ENCODE data around the gene FANCB. TPM values are rescaled to one million over a fixed set of nuclear protein-coding genes. Genes with fewer than 3 reads are reported as not detected.
A peak's percentile ranks its signal among the peaks of the same experiment; 100 is the strongest.

The FANCB gene
- total RNA-seq, 1 experiment from 2014 or later, result 12.5 TPM

DNA sequence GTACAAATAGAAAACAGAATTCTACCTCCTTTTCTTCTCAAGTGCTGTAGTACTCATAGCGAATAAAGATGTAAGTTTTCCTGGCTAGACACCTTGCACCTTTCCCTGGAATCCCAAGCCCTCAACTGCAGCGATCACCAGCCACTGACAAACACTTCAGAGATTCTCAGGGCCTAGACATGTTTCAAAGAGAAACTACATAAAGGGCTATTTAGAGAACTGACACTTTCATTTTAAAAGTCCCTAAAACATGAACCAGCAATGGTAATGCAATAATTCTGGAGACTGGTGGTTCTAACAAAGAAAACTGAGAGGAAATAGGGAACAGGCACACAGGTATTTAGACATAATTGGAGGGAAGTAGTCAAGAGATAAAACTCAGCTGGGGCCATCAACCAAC lies 35.7 kb downstream of the FANCB start:
- DNase-seq (ENCODE audit: low read depth), result no peak

DNA sequence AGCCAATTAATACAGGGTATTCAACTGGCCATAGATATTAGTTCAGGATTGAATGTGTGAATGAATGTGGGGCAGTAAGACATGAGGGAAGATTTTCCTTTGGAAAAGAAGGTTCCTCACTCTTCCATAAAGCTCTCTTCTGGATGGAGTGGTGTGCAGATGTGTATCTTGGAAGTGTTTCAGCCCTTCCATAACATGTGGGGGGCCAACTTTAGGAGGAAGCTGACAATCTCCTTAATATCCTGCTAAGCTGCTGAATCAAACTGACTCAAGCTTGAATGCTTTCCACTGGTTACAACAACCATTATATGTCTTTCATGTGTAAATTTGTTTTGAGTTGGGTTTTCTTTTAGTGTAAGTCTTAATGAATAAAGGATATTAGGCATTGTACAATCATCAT lies 40.3 kb downstream of the FANCB start:
- no peak for DNase-seq (ENCODE audit: low read depth)

DNA sequence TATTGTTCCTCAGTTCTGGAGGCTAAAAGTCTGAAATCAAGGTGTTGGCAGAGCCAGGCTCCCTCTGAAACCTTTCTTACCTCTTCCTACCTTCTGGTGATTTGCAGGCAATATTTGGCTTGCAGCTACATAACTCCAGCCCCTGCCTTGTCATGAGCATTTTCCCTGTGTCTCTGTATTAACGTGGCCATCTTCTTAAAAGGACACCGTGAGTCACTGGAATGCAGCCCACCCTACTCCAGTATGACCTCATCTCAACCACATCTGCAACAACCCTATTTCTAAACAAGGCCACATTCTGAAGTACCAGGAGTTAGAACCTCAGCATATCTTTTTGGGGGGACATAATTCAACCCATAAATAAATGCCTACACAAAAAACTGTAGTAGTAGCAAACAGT lies 40.7 kb downstream of the FANCB start:
- peak; percentile 35 for DNase-seq (ENCODE audit: low read depth)

DNA sequence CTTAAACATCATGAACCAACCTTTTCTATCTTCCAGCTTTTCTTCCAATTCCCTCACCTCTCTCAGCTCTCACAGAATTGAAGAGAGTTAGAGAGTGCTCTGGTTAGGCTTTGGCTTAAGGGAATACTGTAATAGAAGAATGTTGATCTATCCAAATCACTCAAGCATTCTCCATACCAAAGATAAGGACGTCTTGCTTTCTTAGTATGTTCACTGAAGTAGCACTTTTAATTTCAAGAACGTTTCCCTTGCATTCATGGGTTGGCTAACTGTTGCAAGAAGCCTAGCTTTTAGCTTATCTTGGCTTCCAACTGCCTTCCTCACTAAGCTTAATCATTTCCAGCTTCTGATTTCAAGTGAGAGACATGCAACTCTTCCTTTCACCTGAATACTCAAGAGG lies 43.2 kb downstream of the FANCB start:
- DNase-seq (ENCODE audit: low read depth), result no peak

DNA sequence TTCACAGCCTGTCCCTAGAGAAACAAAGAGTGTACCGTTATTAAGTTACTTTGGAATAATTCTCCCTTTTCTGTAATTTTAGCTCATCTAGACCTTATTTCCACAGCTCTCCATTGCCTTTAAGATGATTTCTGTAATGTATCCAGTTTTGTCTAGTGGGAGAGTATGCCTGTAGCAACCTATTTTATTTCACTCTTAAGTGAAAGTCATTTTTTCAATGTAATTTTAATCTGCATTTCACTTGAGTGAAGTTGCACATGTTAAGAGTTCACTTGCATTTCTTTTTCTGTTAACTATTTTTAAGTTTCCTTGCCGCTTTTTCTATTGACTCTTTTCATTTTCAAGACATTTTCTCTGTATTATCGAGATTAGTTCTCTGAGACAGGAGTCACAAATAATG lies 46.5 kb downstream of the FANCB start:
- DNase-seq (ENCODE audit: low read depth), result no peak

DNA sequence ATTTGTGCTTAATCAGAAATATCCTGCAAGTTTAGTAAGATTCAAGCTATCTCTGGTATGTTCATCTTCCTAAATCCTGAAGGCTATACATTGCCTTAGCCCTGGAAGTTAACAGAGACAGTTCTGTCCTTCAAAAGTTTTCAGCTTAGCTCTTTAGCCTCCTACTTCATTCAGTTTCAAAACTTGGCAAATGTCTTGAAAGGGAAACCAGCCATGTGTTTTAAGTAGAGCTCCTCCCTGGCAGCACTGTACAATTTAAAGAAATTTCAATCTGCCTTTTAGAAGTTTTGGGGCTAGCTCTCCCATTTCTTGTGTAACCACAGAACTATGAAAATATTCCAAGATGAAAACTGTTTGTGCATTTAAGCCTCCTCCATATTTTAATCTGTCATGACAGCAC lies 47.0 kb downstream of the FANCB start:
- no peak for DNase-seq (ENCODE audit: low read depth)

DNA sequence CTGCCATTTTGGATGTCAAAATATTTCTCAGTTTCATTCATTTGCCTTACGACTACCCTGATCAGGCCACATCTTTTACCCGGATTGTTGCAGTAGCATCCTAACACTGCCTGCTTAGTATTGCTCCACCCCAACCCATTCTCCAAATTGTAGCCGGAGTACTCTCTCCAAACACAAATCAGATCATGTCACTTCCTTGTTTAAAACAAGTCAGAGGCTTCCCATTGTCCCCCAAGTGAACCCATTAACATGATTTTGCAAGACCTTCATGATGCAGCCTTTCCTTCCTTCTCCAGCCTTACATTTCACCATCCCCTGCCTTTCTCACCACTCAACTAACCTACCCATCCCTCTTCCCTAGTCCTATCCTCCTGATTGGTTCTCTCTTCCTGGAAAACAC lies 53.1 kb downstream of the FANCB start:
- no peak for DNase-seq (ENCODE audit: low read depth)

DNA sequence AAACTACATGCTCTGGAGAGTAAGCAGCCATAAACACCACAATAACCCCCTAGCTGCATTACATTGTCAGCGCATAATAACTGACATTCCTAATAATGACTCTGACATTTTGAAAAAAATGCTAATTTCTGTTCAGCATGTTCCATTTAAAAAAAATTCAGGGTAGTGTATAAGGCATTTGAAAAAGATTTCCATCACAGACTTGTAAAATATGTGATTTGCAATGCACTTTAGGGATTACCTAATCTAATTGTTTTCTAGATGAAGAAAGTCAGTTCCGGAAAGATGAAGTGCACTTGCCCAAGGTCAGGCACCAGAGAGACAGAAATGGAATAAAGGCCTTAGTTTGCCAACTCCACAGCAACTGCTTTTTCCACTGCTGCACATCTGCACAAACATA lies 55.3 kb downstream of the FANCB start:
- no peak for DNase-seq (ENCODE audit: low read depth)

DNA sequence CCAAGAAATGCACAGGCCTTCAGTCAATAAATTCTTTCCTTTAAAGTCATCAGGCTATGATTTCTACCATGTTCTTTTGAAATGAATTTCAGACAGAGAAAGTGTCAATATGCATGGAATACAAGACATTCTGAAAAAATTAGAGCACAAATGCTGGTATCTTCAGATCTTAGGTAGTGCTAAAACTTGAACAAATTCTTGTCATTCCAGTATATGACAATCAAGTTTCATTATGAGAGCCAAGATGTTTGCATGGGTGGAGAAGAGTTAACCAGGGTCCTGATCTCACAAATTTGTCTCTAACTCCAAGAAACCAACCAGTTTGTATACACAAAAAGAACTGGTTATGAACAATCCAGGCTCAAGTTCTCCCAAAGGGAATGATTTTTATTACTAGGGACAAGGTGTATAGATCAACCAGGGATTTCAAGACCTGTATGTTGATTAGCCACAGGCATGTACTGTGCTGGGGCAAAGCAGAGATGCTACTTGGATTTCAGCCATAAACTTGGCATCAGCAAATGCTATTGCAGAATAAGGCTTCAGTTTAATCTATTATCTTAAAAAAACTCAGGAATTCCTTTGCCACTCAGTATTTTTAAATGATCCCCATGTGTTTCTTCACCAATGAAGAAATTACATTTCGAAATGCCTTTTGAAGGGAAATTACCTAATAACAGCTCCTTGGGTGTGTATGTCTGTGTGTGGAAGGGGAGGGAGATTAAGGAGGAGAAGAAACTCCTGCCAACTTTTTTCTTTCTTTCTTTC lies 69.7 kb downstream of the FANCB start:
- peak; percentile 40 for DNase-seq (ENCODE audit: low read depth)

DNA sequence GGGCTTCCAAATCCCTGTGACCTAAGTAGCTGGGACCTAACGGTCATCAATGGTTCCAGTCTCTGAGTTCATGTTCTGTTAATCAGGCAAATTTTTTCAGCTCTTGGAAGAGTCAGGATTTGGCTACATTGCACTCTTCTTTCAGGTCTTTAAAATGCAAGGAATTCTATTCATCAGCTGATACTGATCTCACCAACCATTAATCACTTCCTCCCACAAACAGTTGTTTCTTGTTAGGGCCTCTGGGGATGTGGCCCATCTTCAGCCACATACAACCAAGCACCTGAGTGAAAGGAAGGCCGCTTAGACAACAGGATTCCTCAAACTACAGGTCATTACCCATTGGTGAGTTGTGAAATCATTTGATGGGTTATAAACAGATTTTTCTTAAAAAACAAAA lies 71.7 kb downstream of the FANCB start:
- DNase-seq (ENCODE audit: low read depth), result peak; percentile 89

DNA sequence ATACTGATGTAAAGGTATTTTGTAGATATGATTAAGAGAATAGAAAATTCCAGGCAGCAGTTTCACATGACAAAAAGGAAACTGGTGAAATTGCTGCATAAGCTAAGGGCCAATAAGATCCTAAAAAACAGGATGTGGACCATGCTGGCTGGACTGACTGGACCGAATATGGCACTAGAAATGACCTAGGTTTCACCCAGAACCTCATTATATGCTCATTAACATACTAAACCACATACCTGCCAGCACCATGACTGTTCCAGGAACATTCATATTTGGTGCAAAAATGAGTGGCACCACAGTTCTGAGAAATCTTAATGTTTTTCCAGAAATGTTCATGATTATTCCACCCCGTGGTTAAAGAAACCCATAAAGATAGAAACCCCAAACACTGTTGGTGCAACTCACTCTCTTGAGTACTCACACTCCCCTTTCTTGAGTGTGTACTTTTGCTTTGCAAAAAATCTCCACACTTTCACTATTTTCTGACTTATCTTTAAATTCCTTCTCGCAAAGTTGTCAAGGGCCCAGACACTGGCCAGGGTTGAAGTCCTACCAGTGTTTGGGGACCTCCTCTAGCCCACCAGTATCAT lies 74.0 kb downstream of the FANCB start:
- DNase-seq (ENCODE audit: low read depth), result no peak

Other genes starting within 250 kb of the FANCB start
- 34.0 and 36.9 TPM in 2 replicates for gene MOSPD2, start 352 bp upstream of the FANCB start, total RNA-seq (2014; rRNA removed; shearing (Covaris generic))